IPS-NIHi11 (cell line): ENCODE measurements around the gene TIMP3.
"Not testable (repeated sequence)": the region's sequence is repeated elsewhere in the genome, so short reads cannot be mapped to it uniquely, and the experiment has no call there.

Source experiments
- DNase-seq: peaks from one replicate; pipeline ENCODE4 v3.0.0; 2012; ENCODE audit warnings: mixed read lengths, low spot score

The TIMP3 gene

DNA sequence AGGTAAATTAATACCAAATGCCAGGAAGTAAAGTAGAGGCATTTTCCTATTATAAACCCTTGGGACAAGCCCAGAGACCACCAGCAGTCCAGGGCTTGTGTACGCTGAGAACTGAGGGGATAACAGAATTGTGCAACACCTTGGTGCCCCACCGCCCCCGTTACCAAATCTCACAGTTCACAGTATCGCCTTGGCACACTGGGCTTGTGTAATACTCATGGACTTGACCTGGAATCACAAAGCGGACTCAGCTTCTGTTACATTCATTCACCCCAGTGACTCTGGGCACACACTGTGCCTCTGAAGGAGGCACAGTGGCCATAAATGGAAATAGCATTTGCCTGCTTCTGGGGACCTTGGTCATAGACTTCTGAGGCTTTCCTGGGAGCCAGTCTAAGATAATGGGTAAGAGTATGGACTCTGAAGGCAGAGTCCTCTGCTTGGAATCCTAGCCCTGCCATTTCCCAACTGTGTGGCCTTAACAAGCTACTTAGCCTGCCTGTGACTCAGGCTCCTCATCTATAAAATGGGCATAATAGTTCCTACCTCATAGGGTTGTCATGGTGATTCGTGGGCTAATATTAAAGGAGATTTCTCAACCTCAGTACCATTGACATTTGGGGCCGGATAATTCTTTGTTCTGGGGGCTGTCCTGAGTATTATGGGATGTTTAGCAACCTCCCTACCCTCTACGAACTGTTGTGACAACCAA is 53.7 kb downstream of the TIMP3 start:
- no peak for DNase-seq

DNA sequence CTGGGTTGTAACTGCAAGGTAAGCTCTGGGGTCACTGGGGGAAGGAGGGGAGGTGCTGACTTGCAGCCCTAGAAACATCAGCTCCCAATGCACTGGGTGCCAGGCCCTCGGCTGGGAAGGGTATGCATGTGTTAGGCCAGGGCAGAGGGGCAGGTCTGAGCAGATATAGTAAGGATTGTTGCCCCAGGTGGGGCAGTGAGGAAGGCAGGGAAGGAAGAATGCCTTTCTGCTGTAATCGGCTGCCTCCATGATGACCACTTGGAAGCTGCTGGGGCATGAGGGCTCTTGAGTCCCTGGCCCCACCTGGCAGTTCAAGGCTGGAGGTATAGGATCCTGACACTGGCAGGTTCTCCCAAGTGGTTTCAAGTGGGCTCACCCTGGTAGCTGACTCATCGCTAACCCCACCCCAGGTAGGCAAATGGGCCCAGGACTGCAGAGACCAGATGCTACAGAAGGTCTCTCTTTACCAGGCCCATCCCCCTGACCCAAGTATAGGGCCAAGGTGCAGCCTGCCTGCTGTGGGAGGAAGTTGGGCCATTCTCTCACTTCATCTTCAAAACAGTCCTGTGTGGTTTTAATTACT is 56.7 kb downstream of the TIMP3 start:
- DNase-seq, result no peak

DNA sequence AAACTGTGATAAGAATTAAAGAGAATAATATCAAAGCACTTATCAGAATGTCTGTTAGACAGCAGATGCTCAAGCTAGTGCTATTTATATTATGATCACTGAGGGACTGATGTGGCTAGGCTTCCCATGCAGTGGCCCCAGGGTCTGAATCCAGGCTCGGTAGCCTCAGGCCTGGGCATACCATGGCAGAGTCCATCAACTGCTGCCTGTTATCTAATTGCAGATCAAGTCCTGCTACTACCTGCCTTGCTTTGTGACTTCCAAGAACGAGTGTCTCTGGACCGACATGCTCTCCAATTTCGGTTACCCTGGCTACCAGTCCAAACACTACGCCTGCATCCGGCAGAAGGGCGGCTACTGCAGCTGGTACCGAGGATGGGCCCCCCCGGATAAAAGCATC is 57.5 kb downstream of the TIMP3 start:
- DNase-seq, result no peak

DNA sequence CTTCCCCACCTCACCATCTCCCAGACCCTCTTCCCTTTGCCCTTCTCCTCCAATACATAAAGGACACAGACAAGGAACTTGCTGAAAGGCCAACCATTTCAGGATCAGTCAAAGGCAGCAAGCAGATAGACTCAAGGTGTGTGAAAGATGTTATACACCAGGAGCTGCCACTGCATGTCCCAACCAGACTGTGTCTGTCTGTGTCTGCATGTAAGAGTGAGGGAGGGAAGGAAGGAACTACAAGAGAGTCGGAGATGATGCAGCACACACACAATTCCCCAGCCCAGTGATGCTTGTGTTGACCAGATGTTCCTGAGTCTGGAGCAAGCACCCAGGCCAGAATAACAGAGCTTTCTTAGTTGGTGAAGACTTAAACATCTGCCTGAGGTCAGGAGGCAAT is 58.2 kb downstream of the TIMP3 start:
- no peak for DNase-seq

DNA sequence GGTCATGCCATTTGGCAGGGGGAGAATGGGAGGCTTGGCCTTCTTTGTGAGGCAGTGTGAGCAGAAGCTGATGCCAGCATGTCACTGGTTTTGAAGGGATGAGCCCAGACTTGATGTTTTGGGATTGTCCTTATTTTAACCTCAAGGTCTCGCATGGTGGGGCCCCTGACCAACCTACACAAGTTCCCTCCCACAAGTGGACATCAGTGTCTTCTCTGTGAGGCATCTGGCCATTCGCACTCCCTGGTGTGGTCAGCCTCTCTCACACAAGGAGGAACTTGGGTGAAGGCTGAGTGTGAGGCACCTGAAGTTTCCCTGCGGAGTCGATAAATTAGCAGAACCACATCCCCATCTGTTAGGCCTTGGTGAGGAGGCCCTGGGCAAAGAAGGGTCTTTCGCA is 59.8 kb downstream of the TIMP3 start:
- no peak for DNase-seq

DNA sequence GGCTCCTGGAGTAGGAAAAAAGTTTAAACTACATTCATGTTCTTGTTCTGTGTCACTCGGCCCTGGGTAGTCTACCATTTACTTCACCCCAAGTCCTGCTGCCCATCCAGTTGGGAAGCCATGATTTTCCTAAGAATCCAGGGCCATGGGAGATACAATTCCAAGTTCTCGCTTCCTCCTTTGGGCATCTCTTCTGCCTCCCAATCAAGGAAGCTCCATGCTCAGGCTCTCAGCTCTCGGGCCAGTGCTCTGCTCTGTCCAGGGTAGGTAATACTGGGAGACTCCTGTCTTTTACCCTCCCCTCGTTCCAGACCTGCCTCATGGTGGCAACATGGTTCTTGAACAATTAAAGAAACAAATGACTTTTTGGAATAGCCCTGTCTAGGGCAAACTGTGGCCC is 60.6 kb downstream of the TIMP3 start:
- DNase-seq, result no peak

DNA sequence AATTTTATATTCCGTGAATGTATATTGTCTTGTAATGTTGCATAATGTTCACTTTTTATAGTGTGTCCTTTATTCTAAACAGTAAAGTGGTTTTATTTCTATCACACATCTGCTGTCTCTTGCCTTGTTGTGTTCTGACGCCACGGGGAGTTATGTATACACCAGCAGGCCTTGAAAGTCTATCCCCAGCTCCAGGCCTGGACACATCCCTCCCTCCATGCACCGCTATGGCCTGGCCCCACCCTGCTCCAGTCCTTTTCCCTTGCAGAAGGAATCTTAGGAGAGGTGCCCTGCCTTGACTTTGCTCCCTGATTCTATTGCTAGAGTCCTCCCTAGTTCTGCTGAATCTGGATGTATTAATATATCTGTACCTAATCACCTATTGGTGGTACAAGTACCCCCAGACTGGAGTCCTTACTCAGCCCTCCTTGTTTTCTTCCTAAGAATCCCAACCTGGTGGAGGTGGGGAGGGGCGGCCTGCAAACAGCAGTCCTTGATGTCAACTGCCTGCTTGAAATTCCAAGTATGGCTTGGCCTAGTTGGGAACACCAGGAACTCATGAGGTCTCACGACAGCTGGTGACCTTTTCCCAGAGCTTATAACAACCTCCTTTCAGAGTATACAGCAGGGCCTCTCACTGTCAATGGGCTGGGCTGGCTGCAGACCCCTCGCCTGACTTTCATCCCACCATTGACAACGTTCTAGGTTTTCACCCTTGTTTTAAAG is 61.6 kb downstream of the TIMP3 start:
- DNase-seq, result no peak

DNA sequence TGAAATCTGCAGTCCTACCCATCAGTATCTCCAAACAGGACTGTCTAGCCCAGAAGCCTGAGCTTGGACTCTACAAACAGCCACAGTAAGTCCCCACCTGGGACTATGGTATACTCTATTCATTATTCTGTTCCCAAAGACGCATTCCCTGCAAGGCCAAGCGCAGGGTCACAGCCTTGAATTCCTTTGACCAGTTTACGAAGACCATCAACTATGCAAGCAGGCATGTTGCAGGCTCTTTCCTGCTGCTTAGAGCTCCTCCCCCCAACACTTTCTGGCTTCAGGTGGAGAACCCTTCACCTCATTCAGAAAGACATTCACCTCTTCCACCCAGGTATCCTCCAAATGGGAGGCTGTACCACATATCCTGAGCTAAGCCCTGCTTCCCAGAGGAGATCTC is 62.5 kb downstream of the TIMP3 start:
- DNase-seq, result no peak

DNA sequence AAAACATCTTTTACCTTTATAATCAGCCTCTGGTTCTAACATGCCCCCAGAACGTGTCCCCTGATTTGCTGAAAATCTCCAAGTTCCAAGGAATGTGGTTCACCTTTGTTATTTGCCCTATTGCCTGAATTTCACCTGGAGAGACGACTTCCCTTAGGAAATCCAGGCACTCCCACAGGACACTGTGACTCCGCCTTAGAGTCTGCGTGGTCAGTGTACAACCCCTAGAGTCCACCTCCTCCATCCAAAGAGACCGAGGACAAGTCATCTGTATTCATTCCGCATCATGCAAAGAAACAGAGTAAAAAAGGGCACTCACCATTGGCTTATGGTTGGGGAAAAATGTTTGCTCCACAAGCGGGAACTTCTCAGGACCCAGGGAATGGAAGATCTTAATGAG is 63.1 kb downstream of the TIMP3 start:
- no peak for DNase-seq

DNA sequence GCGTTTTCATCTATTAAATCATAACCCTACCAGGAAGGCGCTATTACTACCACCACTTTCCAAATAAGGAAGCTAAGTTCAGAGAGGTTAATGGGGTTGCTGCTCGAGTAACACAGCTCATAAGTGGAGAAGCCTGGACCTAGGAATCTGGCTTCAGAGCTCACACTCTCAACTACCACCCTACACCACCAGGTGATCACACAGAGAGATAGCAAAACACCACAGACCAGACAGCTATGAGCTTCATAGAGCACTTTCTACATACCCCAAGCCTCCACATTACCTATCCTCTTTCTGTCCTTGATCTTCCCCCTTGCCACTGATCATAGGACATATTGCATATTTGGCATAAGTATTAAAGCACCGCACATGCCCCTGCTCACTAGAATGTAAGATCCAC is 65.4 kb downstream of the TIMP3 start:
- DNase-seq, result no peak

DNA sequence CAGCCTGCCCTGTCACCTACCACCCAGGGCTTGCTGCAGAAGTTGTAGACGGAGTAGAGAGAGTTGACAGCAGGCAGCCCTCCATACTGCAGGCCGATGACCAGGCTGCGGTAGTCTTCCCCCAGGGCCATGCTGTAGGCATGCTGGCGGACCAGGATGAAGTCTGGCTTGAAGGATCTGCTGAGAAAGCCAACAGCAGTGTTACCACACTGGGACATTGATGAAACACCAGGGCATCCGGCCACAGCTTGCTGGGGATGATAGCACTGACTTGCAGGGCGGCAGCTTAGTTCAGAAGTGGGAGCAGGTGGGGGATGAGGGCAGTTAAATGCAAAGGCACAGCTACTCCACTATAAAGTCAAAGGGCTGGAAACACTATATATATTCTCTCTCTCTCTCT is 67.4 kb downstream of the TIMP3 start:
- DNase-seq, result no peak

DNA sequence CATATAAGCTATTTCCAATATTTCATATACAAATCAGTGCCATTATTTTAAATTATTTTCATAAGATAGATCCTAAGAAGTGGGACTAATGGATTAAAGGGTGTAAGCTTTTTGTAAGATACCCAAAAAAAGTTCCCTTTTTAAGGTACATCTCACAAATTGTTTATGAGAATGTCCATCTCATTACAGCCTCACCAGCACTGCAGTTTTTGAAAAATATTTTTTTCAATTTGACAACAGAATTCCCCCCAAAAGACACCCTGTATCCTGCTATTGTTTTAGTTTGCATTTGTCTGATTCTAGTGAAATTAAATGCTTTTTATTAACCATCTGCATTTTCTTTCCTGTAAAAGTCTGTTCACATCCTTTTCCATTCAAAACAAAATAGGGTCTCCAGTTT is 69.0 kb downstream of the TIMP3 start:
- no peak for DNase-seq

DNA sequence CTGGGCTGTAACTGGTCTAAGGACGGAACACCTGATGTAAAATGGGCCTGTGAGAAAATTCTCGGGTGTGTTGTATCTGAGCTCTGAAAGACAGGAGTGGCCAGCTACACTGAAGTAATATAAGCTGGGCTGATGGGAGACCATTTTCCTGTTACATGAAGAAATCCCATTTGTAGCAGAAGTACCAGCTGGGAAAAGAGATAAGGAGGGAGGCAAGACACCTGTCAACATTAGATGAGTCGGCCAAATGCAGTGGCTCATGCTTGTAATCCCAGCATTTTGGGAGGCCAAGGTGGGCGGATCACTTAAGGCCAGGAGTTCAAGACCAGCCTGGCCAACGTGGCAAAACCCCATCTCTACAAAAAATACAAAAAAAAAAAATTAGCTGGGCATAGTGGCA is 72.1 kb downstream of the TIMP3 start:
- not testable (repeated sequence) for DNase-seq

DNA sequence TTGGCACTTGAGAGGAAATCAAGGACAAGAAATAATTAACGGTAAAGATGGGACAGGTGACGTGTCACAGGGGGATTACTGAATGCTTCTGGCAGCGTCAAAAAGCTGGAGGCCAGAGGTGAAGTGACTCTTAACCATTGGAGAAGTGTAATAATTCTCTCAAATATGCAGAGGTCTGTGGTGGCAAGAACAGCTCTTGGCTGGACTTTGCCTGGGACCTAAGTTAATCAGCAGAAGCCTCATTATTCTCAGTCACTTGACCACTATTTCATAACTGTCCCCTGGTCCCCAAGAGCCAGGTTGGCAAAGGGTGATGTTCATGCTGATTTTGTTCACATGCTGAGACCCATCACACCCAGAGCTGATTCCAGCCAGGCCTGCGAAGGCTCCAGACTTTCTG is 72.9 kb downstream of the TIMP3 start:
- no peak for DNase-seq

DNA sequence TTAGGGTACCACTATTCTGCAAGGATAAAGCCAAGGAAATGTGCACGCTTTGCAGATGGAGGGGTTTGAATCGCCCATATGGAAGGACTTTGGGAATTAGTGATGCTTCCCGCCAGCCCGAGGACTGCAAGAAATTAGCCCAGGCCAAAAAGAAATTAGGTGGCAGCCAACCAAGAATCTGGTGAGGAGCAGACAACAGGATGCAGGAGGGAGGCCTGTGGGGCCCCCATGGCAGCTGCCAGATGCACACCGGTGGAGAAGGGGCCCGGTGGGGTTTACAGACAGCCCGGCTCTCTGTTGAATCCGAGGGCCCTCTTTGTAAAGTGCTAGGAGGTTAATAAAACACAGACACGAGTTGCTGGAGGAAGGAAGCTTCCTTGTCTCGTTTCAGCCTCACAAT is 73.5 kb downstream of the TIMP3 start:
- DNase-seq, result no peak

DNA sequence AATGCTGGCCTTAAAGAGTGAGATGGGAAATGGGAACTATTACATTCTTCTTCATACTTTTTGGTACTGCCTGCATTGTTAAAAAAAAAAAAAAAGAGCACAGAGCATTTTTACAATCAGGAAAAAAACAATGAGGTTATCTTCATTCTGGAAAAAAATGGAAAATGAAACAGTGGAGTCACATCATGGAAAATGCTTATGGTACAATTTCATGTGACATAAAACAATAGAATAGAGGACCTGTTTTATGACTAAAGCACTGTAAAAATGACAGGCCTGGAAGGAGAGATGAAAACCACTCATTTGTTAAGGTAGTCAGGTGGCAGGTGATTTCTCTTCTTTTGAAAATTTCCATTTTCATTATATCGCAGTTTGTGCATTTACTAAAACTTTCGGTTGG is 75.0 kb downstream of the TIMP3 start:
- DNase-seq, result no peak

DNA sequence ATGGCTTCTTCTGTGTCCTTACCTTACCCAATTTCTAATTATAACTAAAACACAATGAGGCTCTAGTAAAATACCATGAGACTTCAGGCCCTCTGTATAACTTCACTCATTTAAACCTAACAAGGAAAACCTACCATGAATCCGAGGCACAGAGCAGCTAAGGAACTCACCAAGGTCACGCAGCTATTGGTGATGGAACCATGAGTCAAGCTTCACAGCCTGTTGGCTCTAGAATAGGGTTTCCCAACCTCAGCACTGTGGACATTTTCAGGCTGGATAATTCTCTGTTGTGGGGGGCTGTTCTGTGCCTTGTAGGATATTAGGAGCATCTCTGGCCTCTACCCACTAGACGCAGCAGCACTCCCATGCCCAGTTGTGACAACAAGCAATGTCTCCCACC is 75.7 kb downstream of the TIMP3 start:
- no peak for DNase-seq

DNA sequence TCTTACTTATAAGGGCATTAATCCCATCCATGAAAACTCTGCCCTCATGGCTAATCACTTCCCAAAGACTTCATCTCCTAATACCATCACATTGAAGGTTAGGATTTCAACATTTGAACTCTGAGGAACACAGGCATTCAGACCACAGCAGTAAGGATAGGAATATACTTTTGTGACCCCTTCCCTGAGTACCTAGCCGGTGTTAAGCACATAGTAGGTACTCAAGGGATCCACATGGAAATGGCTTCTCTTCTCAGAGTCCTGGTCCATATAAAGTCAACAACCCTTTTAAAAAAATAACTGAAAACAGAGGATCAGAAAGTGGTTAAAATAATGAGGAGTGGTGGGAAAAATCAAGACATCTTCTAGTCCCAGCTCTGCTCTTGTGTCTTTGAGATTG is 78.0 kb downstream of the TIMP3 start:
- no peak for DNase-seq

DNA sequence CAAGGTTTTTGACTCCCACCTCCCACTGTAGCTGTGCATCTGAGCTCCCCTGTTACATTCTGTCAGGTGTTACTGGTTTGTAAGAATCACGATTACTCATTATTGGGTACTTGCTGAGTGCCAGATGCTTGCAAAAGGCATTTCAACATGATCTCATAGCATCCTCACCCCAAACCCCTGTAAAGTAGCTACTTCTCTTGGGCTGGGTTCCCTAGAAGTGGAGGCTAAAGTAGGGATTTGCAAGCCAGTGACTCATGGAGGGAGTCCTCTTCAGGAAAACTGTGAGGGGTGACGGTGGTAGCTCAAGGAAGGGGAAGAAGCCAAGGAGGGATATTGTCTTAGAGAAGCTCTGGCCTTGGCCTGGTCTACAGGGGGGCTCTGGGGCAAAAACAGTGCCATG is 78.6 kb downstream of the TIMP3 start:
- DNase-seq, result no peak

DNA sequence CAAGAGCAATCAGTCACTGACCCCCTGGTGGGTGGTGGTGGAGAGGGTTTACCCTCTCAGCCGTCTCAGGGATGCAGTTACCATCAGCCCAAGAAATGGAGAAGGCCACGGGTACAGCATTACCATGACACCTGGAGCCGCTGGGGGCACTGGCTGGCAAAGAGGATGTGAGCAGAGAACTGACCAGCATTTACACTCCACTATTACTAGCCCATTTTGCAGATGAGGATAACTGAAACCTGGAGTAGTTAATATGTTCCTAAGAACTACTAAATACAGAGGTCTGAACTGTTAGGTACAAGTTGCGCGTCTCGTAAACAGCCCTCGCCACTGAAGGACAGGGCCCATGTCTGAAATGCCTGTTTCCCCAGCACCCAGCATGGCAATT is 79.0 kb downstream of the TIMP3 start:
- no peak for DNase-seq

DNA sequence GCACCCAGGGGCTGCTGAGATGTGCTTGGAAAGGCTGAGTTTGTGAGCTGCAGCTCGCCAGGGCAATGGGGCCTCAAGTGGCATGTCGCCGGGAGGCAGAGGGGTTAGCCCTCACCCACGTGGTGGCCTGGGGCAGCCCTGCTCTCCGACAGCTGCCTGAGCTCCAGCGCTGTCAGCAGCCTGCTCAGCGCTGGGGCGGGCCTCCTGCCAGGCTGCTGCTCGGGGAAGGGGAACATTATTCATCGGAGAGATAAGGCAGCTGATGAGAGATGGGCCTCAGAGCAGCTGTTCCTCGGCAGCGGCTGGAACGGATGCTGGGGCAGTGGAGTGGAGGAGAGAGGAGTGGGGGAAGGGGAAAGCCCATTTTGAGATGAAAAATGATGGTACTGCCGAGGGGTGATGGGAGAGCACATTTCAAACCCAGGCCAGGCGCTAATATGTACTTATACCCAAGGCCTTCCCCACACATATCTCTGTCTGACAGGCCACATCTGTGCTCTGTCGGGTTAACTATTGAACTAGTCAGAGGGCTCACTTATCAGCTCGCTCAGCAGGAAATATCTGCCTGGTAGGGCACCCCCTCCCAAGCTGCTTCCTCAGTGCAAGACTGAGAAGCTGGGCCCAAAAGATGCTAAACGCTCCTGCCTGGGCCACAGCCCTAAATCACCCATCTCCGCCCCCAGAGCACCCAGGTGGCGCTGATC is 79.5 kb downstream of the TIMP3 start:
- peak; percentile 24 for DNase-seq

DNA sequence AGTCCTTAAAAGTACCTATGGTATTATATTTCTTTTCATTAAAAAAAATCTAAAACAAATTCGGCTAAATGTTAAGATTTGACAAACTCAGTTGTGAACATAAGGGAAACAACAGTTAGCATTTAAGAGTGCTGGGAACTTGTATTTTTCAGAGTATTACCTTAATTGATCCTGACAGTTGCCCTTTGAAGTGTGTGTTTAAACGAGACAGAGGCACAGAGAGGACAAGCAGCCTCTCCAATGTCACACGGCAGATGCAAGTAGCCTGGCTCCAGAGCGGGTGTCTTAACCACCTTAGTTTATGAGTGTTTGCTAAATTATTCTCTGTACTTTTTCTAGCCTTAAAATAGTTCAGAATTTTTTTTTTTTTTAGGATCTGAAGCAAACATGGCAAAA is 80.9 kb downstream of the TIMP3 start:
- DNase-seq, result no peak
